Measurements from ENCODE around the gene RTTN. TPM values are rescaled to one million over a fixed set of nuclear protein-coding genes. Genes with fewer than 3 reads are reported as not detected.

RTTN gene
- total and polyA plus RNA-seq, 2 of the 13 experiments (the other 11 are each of a cell fraction or from before 2014, with no cell fraction given): 5.4 to 18.7 TPM

GRCh38 chr18:70195014-70195614 is 10.4 kb downstream of the RTTN start (continued):
- TF ChIP-seq, protein P1, sequence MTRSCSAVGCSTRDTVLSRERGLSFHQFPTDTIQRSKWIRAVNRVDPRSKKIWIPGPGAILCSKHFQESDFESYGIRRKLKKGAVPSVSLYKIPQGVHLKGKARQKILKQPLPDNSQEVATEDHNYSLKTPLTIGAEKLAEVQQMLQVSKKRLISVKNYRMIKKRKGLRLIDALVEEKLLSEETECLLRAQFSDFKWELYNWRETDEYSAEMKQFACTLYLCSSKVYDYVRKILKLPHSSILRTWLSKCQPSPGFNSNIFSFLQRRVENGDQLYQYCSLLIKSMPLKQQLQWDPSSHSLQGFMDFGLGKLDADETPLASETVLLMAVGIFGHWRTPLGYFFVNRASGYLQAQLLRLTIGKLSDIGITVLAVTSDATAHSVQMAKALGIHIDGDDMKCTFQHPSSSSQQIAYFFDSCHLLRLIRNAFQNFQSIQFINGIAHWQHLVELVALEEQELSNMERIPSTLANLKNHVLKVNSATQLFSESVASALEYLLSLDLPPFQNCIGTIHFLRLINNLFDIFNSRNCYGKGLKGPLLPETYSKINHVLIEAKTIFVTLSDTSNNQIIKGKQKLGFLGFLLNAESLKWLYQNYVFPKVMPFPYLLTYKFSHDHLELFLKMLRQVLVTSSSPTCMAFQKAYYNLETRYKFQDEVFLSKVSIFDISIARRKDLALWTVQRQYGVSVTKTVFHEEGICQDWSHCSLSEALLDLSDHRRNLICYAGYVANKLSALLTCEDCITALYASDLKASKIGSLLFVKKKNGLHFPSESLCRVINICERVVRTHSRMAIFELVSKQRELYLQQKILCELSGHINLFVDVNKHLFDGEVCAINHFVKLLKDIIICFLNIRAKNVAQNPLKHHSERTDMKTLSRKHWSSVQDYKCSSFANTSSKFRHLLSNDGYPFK (CRISPR knock-in tag; IDR thresholded peaks at IDR 0.05; ENCODE audit: borderline replicate concordance): no peak

DNA sequence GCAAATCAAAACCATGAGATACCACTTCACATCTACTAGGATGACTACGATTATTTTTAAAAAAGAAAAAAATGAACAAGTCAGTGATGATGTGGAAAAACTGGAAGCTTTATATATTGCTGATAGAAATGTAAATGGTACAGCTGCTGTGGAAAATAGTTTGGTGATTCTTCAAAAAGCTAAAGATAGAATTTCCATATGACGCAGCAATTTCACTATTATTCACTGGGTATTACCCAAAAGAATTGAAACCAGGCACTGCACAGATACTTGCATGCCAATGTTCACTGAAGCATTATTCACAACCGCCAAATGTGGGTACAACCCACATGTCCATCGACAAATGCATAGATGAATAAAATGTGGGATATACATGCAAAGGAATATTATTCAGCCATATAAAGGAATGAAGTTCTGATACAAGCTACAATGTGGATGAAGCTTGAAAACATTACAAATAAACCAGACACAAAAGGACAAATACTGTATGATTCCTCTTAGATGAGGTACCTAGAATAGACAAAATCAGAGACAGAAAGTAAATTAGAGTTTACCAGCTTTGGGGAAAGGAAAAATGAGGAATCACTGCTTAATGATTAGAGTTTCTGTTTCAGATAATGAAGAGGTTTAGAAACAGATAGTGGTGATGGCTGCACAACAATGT is 11.1 kb downstream of the RTTN start:
- 97% methylated on average over 4 of the region's 4 CpGs for WGBS (ENCODE audit: low lambda C conversion rate)
- no peak for FAIRE-seq
- Histone ChIP-seq H4K20me1 (ENCODE audit: insufficient read depth, low read length) (no peaks in the 10 kb centered on the region), H3K4me2 (ENCODE audit: low read depth, low read length) (no peak overlapping the region), H3K27me3 (ENCODE audit: control insufficient read depth in 1 of 2, insufficient read depth in 2 of 2, low read length in 2 of 2) (no peaks in the 10 kb centered on the region), H3K79me2 (ENCODE audit: insufficient read depth, low read length) (no peaks in the 10 kb centered on the region), H3K36me3 (replicated peaks in 1 of 2; ENCODE audit: control insufficient read depth in 1 of 2, insufficient read depth in 2 of 2, low read length in 2 of 2) (peaks cover 3 to 69% of the 10 kb centered on the region in 2 experiments), H3K4me1 (ENCODE audit: insufficient read depth, low read length) (no peaks in the 10 kb centered on the region), H3K4me3 (replicated peaks in 1 of 3; ENCODE audit: insufficient read depth in 1 of 3, low read depth in 2 of 3, low read length in 3 of 3) (no peak overlapping the region), H3K9me3 (ENCODE audit: low read length) (no peaks in the 10 kb centered on the region), H3K9ac (ENCODE audit: insufficient read depth, low read depth, low read length) (no peak overlapping the region), H2AFZ (ENCODE audit: low read length) (no peak overlapping the region), H3K27ac (ENCODE audit: extremely low read length, insufficient read depth, low read length) (no peak overlapping the region)
- in situ Hi-C loops (cut with HindIII; ENCODE audit: extremely low pct_ligation_motif_present, low pct_unique_long_range_greater_than_20kb) (no loop called here), intact Hi-C loops (cut with micrococcal nuclease; ENCODE audit: unreplicated experiment) (no loop called here)
- no TSS peak for BruUV-seq (replicated peaks)
- no peak for ATAC-seq
- ChIA-PET POLR2A (interaction anchor here (1.9 kb wide), 1 partner anchor 240 kb away, joined by 7 read pairs; no protein-coding TSS in a partner anchor), CTCF (ENCODE audit: low intra/inter-chr PET ratio, low total read pairs) (interaction anchor here (0.8 to 4.3 kb wide), 3 partner anchors 238 to 261 kb away, joined by 3 to 52 read pairs (median 32); no protein-coding TSS in a partner anchor)
- TF ChIP-seq BRCA1 (CRISPR knock-in tag; IDR thresholded peaks at IDR 0.05): no peak
- no peak for TF ChIP-seq U2AF1 (optimal IDR thresholded peaks at IDR 0.05; ENCODE audit: low read depth, low read length)
- TF ChIP-seq, protein P2, sequence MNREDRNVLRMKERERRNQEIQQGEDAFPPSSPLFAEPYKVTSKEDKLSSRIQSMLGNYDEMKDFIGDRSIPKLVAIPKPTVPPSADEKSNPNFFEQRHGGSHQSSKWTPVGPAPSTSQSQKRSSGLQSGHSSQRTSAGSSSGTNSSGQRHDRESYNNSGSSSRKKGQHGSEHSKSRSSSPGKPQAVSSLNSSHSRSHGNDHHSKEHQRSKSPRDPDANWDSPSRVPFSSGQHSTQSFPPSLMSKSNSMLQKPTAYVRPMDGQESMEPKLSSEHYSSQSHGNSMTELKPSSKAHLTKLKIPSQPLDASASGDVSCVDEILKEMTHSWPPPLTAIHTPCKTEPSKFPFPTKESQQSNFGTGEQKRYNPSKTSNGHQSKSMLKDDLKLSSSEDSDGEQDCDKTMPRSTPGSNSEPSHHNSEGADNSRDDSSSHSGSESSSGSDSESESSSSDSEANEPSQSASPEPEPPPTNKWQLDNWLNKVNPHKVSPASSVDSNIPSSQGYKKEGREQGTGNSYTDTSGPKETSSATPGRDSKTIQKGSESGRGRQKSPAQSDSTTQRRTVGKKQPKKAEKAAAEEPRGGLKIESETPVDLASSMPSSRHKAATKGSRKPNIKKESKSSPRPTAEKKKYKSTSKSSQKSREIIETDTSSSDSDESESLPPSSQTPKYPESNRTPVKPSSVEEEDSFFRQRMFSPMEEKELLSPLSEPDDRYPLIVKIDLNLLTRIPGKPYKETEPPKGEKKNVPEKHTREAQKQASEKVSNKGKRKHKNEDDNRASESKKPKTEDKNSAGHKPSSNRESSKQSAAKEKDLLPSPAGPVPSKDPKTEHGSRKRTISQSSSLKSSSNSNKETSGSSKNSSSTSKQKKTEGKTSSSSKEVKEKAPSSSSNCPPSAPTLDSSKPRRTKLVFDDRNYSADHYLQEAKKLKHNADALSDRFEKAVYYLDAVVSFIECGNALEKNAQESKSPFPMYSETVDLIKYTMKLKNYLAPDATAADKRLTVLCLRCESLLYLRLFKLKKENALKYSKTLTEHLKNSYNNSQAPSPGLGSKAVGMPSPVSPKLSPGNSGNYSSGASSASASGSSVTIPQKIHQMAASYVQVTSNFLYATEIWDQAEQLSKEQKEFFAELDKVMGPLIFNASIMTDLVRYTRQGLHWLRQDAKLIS (CRISPR knock-in tag; IDR thresholded peaks at IDR 0.05): no peak
- no peak for TF ChIP-seq LBX2 (CRISPR knock-in tag; IDR thresholded peaks at IDR 0.05; ENCODE audit: borderline replicate concordance)
- TF ChIP-seq, protein P3, sequence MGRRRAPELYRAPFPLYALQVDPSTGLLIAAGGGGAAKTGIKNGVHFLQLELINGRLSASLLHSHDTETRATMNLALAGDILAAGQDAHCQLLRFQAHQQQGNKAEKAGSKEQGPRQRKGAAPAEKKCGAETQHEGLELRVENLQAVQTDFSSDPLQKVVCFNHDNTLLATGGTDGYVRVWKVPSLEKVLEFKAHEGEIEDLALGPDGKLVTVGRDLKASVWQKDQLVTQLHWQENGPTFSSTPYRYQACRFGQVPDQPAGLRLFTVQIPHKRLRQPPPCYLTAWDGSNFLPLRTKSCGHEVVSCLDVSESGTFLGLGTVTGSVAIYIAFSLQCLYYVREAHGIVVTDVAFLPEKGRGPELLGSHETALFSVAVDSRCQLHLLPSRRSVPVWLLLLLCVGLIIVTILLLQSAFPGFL (CRISPR knock-in tag; IDR thresholded peaks at IDR 0.05): no peak
- TF ChIP-seq THAP8 (CRISPR knock-in tag; IDR thresholded peaks at IDR 0.05; ENCODE audit: borderline replicate concordance): no peak
- TF ChIP-seq RCOR2 (CRISPR knock-in tag; IDR thresholded peaks at IDR 0.05): no peak
- TF ChIP-seq ZBTB3 (CRISPR knock-in tag; IDR thresholded peaks at IDR 0.05; ENCODE audit: borderline replicate concordance, low read depth): no peak
- DNase-seq (ENCODE audit: low spot score): no peak
